Measurements from ENCODE around the gene OR2A5.

OR2A5 gene

GRCh38 chr7:144098776-144099175 is 50.0 kb downstream of the OR2A5 start:
- no peak for DNase-seq (ENCODE audit: extremely low read depth, low read depth)
- no peak for TF ChIP-seq CTCF (IDR thresholded peaks at IDR 0.05; ENCODE audit: low read depth, low read length)

- no peak for TF ChIP-seq CTCF (IDR thresholded peaks at IDR 0.05; ENCODE audit: low read depth, low read length)
These were observed 51.9 kb downstream of the OR2A5 start for GRCh38 chr7:144100607-144101006.

GRCh38 chr7:144102041-144102440 is 53.3 kb downstream of the OR2A5 start:
- TF ChIP-seq CTCF (IDR thresholded peaks at IDR 0.05; ENCODE audit: low read depth, low read length) = no peak
- no peak for DNase-seq (ENCODE audit: extremely low read depth, low read depth)

More at GRCh38 chr7:144100607-144101006, 51.9 kb downstream of the OR2A5 start:
- DNase-seq (ENCODE audit: extremely low read depth, low read depth) = no peak

DNA sequence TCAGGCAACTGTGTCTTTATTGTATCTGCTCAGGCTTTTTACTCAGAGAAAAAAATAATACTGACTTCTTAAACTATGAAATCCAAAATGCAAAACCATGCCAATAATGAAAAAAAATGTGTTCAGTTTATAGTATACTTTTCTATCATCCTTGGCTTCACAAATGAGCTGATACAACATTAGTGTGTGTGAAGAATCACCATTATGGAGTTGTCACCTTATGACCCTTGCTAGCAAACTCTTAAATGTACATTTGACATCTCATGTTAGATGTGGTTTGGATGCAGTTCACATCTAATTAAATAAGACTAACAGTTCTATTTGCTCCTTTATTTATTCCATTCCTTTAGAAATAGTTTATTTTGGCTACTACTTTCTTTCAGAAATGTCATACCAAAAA is 56.5 kb downstream of the OR2A5 start:
- DNase-seq (ENCODE audit: extremely low read depth, low read depth) = no peak
- no peak for TF ChIP-seq CTCF (IDR thresholded peaks at IDR 0.05; ENCODE audit: low read depth, low read length)

Data from AG09319 (cell line).